ENCODE measurements around the gene CADPS2. TPM values are rescaled to one million over a fixed set of nuclear protein-coding genes. Genes with fewer than 3 reads are reported as not detected.

The CADPS2 gene
- total and polyA plus RNA-seq, 2 donors (not counting 3 experiments of a cell fraction or from before 2014, with no cell fraction given) = 9.5 to 22.6 TPM

GRCh38 chr7:122556219-122556618 lies 330.0 kb downstream of the CADPS2 start:
- no peaks in the 10 kb centered on the region for H3K27me3 ChIP-seq (ENCODE audit: control insufficient read depth in 2 of 2, insufficient read depth in 2 of 2, low read length in 2 of 2)
- TF ChIP-seq MAX (IDR thresholded peaks at IDR 0.05; ENCODE audit: insufficient read depth, insufficient read length) (no peak), MYC (IDR thresholded peaks at IDR 0.05; ENCODE audit: low read depth, low read length) (no peak), JUN (IDR thresholded peaks at IDR 0.05; ENCODE audit: borderline replicate concordance, insufficient read depth, insufficient read length, low read depth) (no peak), FOS (IDR thresholded peaks at IDR 0.05; ENCODE audit: borderline replicate concordance, insufficient read depth, low read length) (no peak), POLR2A (IDR thresholded peaks at IDR 0.05; ENCODE audit: low read depth, low read length) (no peak), POLR2AphosphoS5 (IDR thresholded peaks at IDR 0.05; ENCODE audit: insufficient read depth, low read depth, low read length) (no peak), CTCF (IDR thresholded peaks at IDR 0.05; ENCODE audit: extremely low read depth in 1 of 2, insufficient read depth in 1 of 2, low read depth in 1 of 2, low read length in 2 of 2) (no peak), EZH2 (IDR thresholded peaks at IDR 0.05; ENCODE audit: borderline replicate concordance, low read depth, low read length, severe bottlenecking) (no peak), GATA2 (IDR thresholded peaks at IDR 0.05; ENCODE audit: insufficient read depth, insufficient read length, low read depth, low read length) (no peak)

More at GRCh38 chr7:122556219-122556618, 330.0 kb downstream of the CADPS2 start:
- Histone ChIP-seq H3K27ac (ENCODE audit: insufficient read depth, low read depth, low read length) (no peak overlapping the region), H3K4me3 (replicated peaks in 1 of 3; ENCODE audit: insufficient read depth in 1 of 3, low read depth in 1 of 3, low read length in 3 of 3) (no peak overlapping the region), H3K9ac (replicated peaks; ENCODE audit: extremely low read depth, insufficient read depth, low read length) (no peak overlapping the region), H3K9me1 (replicated peaks; ENCODE audit: control insufficient read depth, extremely low read depth, insufficient read depth, low read length) (no peaks in the 10 kb centered on the region), H3K4me1 (ENCODE audit: control insufficient read depth, extremely low read depth, insufficient read depth, low read length) (no peaks in the 10 kb centered on the region), H3K36me3 (ENCODE audit: control insufficient read depth in 2 of 2, extremely low read depth in 1 of 2, insufficient read depth in 2 of 2, low read length in 2 of 2) (no peaks in the 10 kb centered on the region), H3K79me2 (ENCODE audit: control insufficient read depth, insufficient read depth, low read length) (no peaks in the 10 kb centered on the region), H3K9me3 (replicated peaks; ENCODE audit: control insufficient read depth, insufficient read depth, low read length) (no peaks in the 10 kb centered on the region), H3K4me2 (ENCODE audit: insufficient read depth, low read length) (no peak overlapping the region), H2AFZ (ENCODE audit: low read depth, low read length) (no peak overlapping the region), H4K20me1 (replicated peaks; ENCODE audit: control insufficient read depth, extremely low read depth, insufficient read depth, low read length) (no peaks in the 10 kb centered on the region)
- CTCF ChIA-PET = interaction anchor here (1.1 to 1.2 kb wide), 2 partner anchors 9 to 14 kb away, joined by 3 to 4 read pairs; no protein-coding TSS in a partner anchor
- dilution Hi-C loops (cut with MboI; ENCODE audit: extremely low pct_ligation_motif_present, low sequenced_read_pairs) = no loop called here
- POLR2A ChIA-PET = no interaction called here
- no TSS peak for BruUV-seq (replicated peaks)
- intact Hi-C loops (cut with micrococcal nuclease) = loop anchor here (10.0 kb wide), 1 partner anchor 499 kb away; no protein-coding TSS in a partner anchor
- FAIRE-seq (no peak), DNase-seq (ENCODE audit: low read depth, low spot score) (no peak)
